Measurements from ENCODE around the gene FBXO8. TPM values are rescaled to one million over a fixed set of nuclear protein-coding genes. Genes with fewer than 3 reads are reported as not detected.

FBXO8 gene
- total RNA-seq, 2 experiments from 2014 or later, result 15.1 to 19.1 TPM

- TF ChIP-seq, protein P1, sequence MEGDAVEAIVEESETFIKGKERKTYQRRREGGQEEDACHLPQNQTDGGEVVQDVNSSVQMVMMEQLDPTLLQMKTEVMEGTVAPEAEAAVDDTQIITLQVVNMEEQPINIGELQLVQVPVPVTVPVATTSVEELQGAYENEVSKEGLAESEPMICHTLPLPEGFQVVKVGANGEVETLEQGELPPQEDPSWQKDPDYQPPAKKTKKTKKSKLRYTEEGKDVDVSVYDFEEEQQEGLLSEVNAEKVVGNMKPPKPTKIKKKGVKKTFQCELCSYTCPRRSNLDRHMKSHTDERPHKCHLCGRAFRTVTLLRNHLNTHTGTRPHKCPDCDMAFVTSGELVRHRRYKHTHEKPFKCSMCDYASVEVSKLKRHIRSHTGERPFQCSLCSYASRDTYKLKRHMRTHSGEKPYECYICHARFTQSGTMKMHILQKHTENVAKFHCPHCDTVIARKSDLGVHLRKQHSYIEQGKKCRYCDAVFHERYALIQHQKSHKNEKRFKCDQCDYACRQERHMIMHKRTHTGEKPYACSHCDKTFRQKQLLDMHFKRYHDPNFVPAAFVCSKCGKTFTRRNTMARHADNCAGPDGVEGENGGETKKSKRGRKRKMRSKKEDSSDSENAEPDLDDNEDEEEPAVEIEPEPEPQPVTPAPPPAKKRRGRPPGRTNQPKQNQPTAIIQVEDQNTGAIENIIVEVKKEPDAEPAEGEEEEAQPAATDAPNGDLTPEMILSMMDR (IDR thresholded peaks at IDR 0.05), result no peak
- intact Hi-C loops (cut with micrococcal nuclease), result no loop called here
- H3K4me1 Mint-ChIP-seq (ENCODE audit: low read depth), result no peaks in the 10 kb centered on the region
These were observed 92.5 kb downstream of the FBXO8 start for GRCh38 chr4:174190832-174191500.

GRCh38 chr4:174189392-174190015, 94.0 kb downstream of the FBXO8 start:
- Mint-ChIP-seq H3K27me3 (peaks cover 30% of the 10 kb centered on the region), H3K36me3 (ENCODE audit: low read depth) (no peaks in the 10 kb centered on the region), H3K9me3 (no peaks in the 10 kb centered on the region), H3K27ac (no peak overlapping the region), H3K4me1 (ENCODE audit: low read depth) (no peaks in the 10 kb centered on the region), H3K4me3 (no peak overlapping the region)
- no peak for DNase-seq
- POLR2A ChIA-PET, result no interaction called here
- TF ChIP-seq, protein P1 (IDR thresholded peaks at IDR 0.05), result no peak
- CTCF ChIA-PET, result no interaction called here
- ATAC-seq, result no peak
- intact Hi-C loops (cut with micrococcal nuclease), result no loop called here

More at GRCh38 chr4:174190832-174191500, 92.5 kb downstream of the FBXO8 start:
- peaks cover 25% of the 10 kb centered on the region for H3K27me3 Mint-ChIP-seq
- ChIA-PET POLR2A (no interaction called here), CTCF (no interaction called here)
- H3K4me3 Mint-ChIP-seq, result no peak overlapping the region
- H3K36me3 Mint-ChIP-seq (ENCODE audit: low read depth), result no peaks in the 10 kb centered on the region
- H3K9me3 Mint-ChIP-seq, result no peaks in the 10 kb centered on the region
- DNase-seq, result no peak
- H3K27ac Mint-ChIP-seq, result no peak overlapping the region
- no peak for ATAC-seq

Other genes with a start within 250 kb of the FBXO8 start
- 10 to 100 TPM; 29.3 to 30.2 TPM for gene CEP44, start 244 bp upstream of the FBXO8 start, total RNA-seq
- gene HPGD, start 238.8 kb upstream of the FBXO8 start, total RNA-seq, result 1 to 10 TPM; 4.7 to 5.5 TPM